C4-2B (cell line): ENCODE data around the gene REPIN1.

Source experiments
- ZFX ChIP-seq: fragments of 450-650 bp; IDR thresholded peaks from 2 replicates; pipeline ENCODE4 v1.6.1; 2017
- TF ChIP-seq, protein P1 (sequence below): fragments of 450-650 bp; conservative IDR thresholded peaks from 2 replicates; pipeline ENCODE4 v1.5.1; 2017; ENCODE audit warnings: mild to moderate bottlenecking

DNA sequence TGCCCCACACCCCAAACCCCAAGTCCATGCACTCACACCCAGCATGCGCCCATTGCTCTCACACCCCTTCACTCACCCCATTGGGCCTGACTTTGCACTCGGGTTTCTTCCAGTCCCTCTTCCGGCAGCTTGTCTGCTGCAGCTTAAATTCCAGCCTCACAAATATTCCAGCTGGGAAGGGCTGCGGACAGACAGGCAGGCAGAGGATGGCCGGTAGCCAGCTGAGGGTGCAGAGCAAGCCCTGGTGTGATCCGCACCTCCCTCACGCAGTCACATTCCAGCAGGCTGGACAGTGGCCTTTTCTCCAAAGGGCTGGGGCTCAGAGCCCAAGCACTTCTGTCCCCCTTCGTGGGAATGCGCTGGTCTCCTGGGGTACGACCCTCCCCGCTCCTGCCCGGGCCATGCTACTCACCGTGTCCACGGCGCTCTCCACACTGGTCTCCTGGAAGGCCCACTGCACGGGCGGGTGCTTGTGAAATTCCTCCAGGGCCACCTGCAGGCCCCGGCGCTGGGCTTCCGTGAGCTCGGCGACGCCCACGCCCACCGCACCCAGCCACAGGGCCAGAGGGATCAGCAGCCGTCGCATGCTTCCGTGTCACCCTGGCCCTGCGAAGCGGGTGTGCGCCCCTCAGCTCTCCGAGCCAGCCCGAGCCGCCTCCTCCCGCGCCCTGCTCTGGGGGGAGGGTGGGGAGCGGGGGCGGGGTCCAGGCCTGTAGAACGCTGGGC lies 28.4 kb upstream of the REPIN1 start:
- TF ChIP-seq, protein P1, sequence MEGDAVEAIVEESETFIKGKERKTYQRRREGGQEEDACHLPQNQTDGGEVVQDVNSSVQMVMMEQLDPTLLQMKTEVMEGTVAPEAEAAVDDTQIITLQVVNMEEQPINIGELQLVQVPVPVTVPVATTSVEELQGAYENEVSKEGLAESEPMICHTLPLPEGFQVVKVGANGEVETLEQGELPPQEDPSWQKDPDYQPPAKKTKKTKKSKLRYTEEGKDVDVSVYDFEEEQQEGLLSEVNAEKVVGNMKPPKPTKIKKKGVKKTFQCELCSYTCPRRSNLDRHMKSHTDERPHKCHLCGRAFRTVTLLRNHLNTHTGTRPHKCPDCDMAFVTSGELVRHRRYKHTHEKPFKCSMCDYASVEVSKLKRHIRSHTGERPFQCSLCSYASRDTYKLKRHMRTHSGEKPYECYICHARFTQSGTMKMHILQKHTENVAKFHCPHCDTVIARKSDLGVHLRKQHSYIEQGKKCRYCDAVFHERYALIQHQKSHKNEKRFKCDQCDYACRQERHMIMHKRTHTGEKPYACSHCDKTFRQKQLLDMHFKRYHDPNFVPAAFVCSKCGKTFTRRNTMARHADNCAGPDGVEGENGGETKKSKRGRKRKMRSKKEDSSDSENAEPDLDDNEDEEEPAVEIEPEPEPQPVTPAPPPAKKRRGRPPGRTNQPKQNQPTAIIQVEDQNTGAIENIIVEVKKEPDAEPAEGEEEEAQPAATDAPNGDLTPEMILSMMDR = no peak
- no peak for TF ChIP-seq ZFX
